GM19239 (cell line): ENCODE results near the gene PYCR2.
A peak's percentile ranks its signal among the peaks of the same experiment; 100 is the strongest.
"Not testable (repeated sequence)": the region's sequence is repeated elsewhere in the genome, so short reads cannot be mapped to it uniquely, and the experiment has no call there.

ENCODE experiments used
- DNase-seq: peaks from one replicate; pipeline ENCODE4 v3.0.0; 2011; ENCODE audit warnings: low spot score; ENCODE audit not compliant: insufficient read length
- FAIRE-seq: peaks from 2 replicates; lab custom pipeline; 2011; peaks lifted over from hg19 to GRCh38; lab: Jason Lieb, UNC

The PYCR2 gene

GRCh38 chr1:225923692-225924555, at the start of gene PYCR2:
TSS of gene PYCR2 (minus strand) at chr1:225924250. CDS start at chr1:225924110, 140 bp downstream.
- DNase-seq: peak; percentile 99
- peak; percentile 87 for FAIRE-seq

GRCh38 chr1:225973158-225973557, 49.1 kb upstream of the PYCR2 start:
- no peak for DNase-seq
- no peak for FAIRE-seq

- DNase-seq (no peak), FAIRE-seq (no peak)
Observed at GRCh38 chr1:225972344-225973152, 48.5 kb upstream of the PYCR2 start.

- FAIRE-seq, DNase-seq: not testable (repeated sequence)
Observed at GRCh38 chr1:225970592-225971157, 46.6 kb upstream of the PYCR2 start.

- not testable (repeated sequence) for FAIRE-seq, DNase-seq
Observed at GRCh38 chr1:225969751-225970150, 45.7 kb upstream of the PYCR2 start.

GRCh38 chr1:225965231-225965630, 41.2 kb upstream of the PYCR2 start:
- FAIRE-seq (no peak), DNase-seq (no peak)

GRCh38 chr1:225963735-225964530, 39.9 kb upstream of the PYCR2 start:
- DNase-seq: no peak
- no peak for FAIRE-seq

- peak; percentile 61 for DNase-seq
- FAIRE-seq: no peak
Observed at GRCh38 chr1:225962440-225962975, 38.5 kb upstream of the PYCR2 start.

- no peak for DNase-seq
- FAIRE-seq: no peak
Observed at GRCh38 chr1:225961659-225962439, 37.8 kb upstream of the PYCR2 start.

GRCh38 chr1:225958041-225958440, 34.0 kb upstream of the PYCR2 start:
- FAIRE-seq: no peak
- DNase-seq: no peak

GRCh38 chr1:225954753-225955152, 30.7 kb upstream of the PYCR2 start:
- DNase-seq (no peak), FAIRE-seq (no peak)

- no peak for FAIRE-seq
- DNase-seq: no peak
Observed at GRCh38 chr1:225953315-225953714, 29.3 kb upstream of the PYCR2 start.

GRCh38 chr1:225950905-225951497, 27.0 kb upstream of the PYCR2 start:
- no peak for DNase-seq
- FAIRE-seq: no peak

GRCh38 chr1:225949041-225949440, 25.0 kb upstream of the PYCR2 start:
- DNase-seq (no peak), FAIRE-seq (no peak)

- FAIRE-seq: no peak
- no peak for DNase-seq
Observed at GRCh38 chr1:225946803-225947202, 22.8 kb upstream of the PYCR2 start.

- FAIRE-seq (no peak), DNase-seq (no peak)
Observed at GRCh38 chr1:225946082-225946620, 22.1 kb upstream of the PYCR2 start.

- DNase-seq (no peak), FAIRE-seq (no peak)
Observed at GRCh38 chr1:225945564-225945963, 21.5 kb upstream of the PYCR2 start.

GRCh38 chr1:225944951-225945350, 20.9 kb upstream of the PYCR2 start:
- peak; percentile 93 for FAIRE-seq
- peak; percentile 69 for DNase-seq
